Fibroblast of villous mesenchyme (primary cell): ENCODE data around the gene KCNJ6. TPM values are rescaled to one million over a fixed set of nuclear protein-coding genes. Genes with fewer than 3 reads are reported as not detected.
"Not testable (repeated sequence)": the region's sequence is repeated elsewhere in the genome, so short reads cannot be mapped to it uniquely, and the experiment has no call there.

Source experiments
- DNase-seq: peaks from one replicate; pipeline ENCODE4 v3.0.0-alpha.2; 2010; ENCODE audit warnings: low read depth
- H3K4me3 ChIP-seq: 2 replicates; pipeline ENCODE4 v1.5.1; 2011; ENCODE audit warnings: low read depth, mild to moderate bottlenecking, low read length
- total RNA-seq: library from RNA; depleted of rRNA; stranded (reverse); fragments of >200 nt; gene quantifications from 2 replicates; pipeline ENCODE4 v1.2.3, GENCODE V29; 2012
- TF ChIP-seq, protein P1 (sequence below): IDR thresholded peaks from 2 replicates; pipeline ENCODE4 v1.5.1; 2012; ENCODE audit warnings: low read depth, mild to moderate bottlenecking, low read length; ENCODE audit not compliant: insufficient read depth

KCNJ6 gene
- total RNA-seq, 1 donor: not detected

DNA sequence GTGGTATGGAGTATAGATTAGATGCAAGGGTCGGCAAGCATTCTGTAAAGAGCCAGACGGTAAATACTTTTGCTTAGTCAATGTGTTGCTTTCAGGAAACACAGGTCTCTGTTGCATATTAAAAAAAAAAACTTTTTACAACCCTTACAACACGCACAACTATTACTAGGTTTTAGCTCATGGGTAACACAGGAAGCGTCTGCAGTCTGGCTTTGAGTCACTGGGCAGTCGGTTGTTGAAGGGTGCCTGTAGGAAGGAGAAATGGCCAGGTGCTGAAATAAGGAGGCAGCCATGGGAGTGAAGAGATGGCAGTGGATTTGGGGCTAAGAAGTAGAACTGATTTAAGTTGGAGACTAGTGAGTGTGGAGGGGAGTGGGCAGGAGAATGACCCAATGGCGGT lies 192.1 kb downstream of the KCNJ6 start:
- TF ChIP-seq, protein P1, sequence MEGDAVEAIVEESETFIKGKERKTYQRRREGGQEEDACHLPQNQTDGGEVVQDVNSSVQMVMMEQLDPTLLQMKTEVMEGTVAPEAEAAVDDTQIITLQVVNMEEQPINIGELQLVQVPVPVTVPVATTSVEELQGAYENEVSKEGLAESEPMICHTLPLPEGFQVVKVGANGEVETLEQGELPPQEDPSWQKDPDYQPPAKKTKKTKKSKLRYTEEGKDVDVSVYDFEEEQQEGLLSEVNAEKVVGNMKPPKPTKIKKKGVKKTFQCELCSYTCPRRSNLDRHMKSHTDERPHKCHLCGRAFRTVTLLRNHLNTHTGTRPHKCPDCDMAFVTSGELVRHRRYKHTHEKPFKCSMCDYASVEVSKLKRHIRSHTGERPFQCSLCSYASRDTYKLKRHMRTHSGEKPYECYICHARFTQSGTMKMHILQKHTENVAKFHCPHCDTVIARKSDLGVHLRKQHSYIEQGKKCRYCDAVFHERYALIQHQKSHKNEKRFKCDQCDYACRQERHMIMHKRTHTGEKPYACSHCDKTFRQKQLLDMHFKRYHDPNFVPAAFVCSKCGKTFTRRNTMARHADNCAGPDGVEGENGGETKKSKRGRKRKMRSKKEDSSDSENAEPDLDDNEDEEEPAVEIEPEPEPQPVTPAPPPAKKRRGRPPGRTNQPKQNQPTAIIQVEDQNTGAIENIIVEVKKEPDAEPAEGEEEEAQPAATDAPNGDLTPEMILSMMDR: no peak
- DNase-seq: no peak
- no peak overlapping the region for H3K4me3 ChIP-seq

DNA sequence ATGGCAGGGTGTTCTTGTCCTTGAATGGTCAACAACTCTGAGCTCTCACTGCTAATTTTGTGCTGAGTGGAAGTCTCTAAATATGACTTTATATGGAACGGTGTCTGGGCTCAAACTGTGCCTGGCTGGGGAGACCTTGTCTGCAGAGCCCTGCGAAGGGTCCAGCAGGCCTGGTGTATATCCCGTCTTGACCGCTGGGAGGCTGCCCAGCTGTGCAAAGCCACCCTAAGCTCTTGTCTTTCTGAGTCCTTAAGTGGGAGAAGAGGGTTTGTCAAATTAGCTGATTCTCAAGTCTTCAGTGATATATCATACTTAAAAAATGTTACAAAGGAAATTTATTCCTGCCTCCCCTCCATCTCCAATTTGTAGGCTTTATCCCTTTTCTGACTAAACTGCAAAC lies 198.7 kb downstream of the KCNJ6 start:
- DNase-seq: peak; percentile 11
- H3K4me3 ChIP-seq: no peak overlapping the region
- TF ChIP-seq, protein P1: peak; percentile 39

DNA sequence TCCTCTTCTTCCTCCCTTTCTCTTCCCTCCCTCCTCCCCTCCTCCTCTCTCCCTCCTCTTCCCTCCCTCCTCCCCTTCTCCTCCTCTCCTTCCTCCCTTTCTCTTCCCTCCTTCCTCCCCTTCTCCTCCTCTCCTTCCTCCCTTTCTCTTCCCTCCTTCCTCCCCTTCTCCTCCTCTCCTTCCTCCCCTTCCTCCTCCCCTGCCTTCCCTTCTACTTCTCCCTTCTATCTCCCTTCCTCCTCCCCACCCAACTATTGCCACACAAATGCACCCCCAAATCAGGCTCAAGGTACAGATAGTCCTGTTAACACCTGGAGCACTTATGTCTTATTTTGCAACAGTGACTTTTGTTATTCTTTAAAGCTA lies 203.7 kb downstream of the KCNJ6 start:
- DNase-seq, H3K4me3 ChIP-seq: not testable (repeated sequence)

DNA sequence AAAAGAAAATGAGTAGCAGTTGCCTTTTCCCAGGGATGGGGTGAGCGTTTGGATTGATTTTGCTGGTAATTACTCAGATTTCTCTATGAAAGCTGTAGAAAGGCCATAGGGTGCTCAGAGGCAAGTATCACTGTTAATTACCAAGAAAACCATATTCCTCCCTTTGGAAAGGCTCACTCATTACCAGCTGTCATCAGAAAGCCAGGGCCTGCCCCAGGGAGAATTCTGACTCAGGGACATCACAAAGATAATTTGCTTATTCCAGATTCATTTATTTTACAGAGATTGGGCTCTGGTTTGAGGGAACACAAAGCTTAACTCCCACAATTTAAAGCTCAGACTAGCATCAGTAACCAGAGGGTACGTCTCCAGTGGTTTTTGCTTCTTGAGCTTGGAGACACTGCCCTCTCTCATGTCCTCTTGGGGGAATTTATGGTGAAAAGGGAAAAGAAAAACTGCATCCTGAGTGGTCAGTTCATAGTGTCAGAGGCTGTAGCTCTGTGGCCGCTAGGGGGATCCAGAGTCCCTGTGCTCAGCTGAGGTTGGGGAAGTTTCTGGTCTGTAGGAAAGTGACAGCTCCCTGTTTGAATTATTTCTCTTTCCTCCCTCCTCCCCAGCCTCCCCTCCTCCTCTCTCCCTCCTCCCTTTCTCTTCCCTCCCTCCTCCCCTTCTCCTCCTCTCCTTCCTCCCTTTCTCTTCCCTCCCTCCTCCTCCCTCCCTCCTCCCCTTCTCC lies 204.3 kb downstream of the KCNJ6 start:
- no peak overlapping the region for H3K4me3 ChIP-seq
- peak; percentile 74 for DNase-seq
- TF ChIP-seq, protein P1: peak; percentile 99

DNA sequence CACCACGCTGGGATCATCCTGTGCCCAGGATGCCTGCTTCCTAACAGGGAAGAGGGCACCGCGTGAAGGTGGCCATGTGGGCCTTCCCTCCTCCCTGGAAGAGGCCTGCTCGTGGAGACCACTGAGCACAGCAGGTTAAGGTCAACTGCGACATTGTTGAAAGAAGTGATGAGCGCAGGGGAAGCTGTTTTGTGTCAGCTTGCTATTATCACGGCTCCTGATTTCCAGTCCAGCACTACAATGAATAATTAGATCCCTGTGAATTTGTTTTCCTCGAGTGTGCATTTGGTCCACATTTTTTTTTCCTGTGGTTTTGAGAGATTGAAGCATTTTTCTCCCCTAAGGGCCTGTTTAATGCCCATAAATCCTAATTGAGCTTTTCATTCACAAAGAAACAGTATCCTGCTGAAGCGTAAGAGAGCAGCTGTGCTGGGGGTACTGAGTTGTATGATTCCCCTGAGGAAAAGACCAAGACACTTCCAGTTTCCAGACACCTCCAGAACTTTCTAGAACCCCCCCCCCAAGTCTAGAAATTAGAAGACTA lies 204.9 kb downstream of the KCNJ6 start:
- no peak overlapping the region for H3K4me3 ChIP-seq
- peak; percentile 46 for DNase-seq

DNA sequence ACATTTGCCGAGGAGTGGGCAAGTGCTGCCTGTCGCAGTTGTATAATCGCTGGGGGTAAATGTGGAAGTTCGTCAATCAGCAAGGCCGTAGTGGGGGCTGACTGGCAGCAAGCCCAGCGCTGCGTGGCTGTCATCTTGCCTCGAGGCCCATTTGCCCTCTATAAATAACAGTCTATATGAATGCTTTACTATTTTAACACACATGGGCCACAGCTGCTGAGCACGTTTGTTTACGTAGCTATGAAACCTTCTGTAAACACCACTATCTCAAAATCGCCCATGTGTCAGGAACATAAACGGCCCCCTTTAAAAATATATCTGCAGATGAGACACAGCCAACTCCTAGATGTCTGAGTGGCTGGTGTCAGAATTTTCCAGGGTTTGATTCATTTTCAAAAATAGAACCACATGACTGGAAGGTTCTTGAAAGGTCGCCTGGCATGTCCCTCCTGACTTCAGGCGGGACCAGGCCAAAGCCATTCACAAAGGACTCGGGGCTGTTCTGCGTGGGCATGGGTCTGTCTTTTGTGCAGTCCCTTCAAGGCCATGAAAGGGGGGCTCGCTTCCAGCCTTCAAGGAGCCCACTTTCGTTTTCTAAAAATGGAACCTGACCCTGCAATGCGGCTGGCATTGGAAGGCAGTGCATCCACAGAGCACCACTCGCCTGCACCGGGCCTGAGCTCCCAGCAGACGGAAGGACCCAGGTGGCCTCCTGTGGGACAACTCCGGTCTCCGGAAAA lies 205.5 kb downstream of the KCNJ6 start:
- TF ChIP-seq, protein P1: no peak
- DNase-seq: peak; percentile 92
- H3K4me3 ChIP-seq: no peak overlapping the region

More for the DNA sequence above, 204.9 kb downstream of the KCNJ6 start:
- TF ChIP-seq, protein P1: no peak

DNA sequence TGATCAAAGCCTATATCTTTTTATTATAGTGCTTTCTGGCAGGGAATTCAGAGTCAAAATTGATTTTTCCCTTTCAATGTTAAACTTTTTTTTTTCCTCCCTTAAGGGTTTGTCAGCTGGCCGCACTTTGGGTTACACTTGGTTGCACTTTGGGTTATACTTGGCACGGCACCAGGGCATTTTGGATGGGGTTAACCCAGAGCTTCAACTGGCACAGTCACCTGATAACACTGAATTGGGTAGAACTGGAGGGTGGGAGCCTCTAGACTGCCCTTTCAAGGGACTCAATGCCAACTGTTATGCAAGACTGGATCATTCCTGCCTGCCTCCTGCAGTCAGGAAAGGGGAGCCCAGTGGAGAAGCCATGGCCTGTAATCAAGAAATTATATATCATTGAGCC lies 211.5 kb downstream of the KCNJ6 start:
- no peak for DNase-seq
- TF ChIP-seq, protein P1: no peak

More for the DNA sequence above, 211.5 kb downstream of the KCNJ6 start:
- no peak overlapping the region for H3K4me3 ChIP-seq
